Trophoblast cell (in vitro differentiated cells and primary cell): ENCODE data around the gene SP6.
A peak's percentile ranks its signal among the peaks of the same experiment; 100 is the strongest.

Experiments
- DNase-seq, 2 donors: peaks; one replicate each; pipeline ENCODE4 v3.0.0-alpha.2; 2016
- H2AFZ ChIP-seq: 2 replicates; pipeline ENCODE4 v1.6.1; 2013; ENCODE audit warnings: low read length, moderate library complexity, mild to moderate bottlenecking; ENCODE audit not compliant: insufficient read depth, poor library complexity
- H2AK5ac ChIP-seq: 2 replicates; pipeline ENCODE4 v1.6.1; 2013; ENCODE audit warnings: mild to moderate bottlenecking, low read length
- H2BK120ac ChIP-seq: 2 replicates; pipeline ENCODE4 v1.6.1; 2013; ENCODE audit warnings: low read length, mild to moderate bottlenecking, moderate library complexity; ENCODE audit not compliant: insufficient read depth, poor library complexity
- H2BK12ac ChIP-seq: 2 replicates; pipeline ENCODE4 v1.6.1; 2013; ENCODE audit warnings: mild to moderate bottlenecking, low read length, moderate library complexity
- H2BK5ac ChIP-seq: 2 replicates; pipeline ENCODE4 v1.6.1; 2013; ENCODE audit warnings: low read length, low read depth, moderate library complexity, mild to moderate bottlenecking; ENCODE audit not compliant: poor library complexity
- H3K14ac ChIP-seq: 2 replicates; pipeline ENCODE4 v1.6.1; 2013; ENCODE audit warnings: mild to moderate bottlenecking, low read length
- H3K18ac ChIP-seq: 2 replicates; pipeline ENCODE4 v1.6.1; 2013; ENCODE audit warnings: mild to moderate bottlenecking, low read length
- H3K23ac ChIP-seq: 2 replicates; pipeline ENCODE4 v1.6.1; 2013; ENCODE audit warnings: low read length
- H3K27ac ChIP-seq: 2 replicates; pipeline ENCODE4 v1.5.1; 2013; ENCODE audit warnings: low read depth, mild to moderate bottlenecking, inconsistent platforms, low read length, moderate library complexity
- H3K27me3 ChIP-seq: 2 replicates; pipeline ENCODE4 v1.6.1; 2013; ENCODE audit warnings: inconsistent platforms, mild to moderate bottlenecking, low read length, moderate library complexity; ENCODE audit not compliant: insufficient read depth
- H3K36me3 ChIP-seq, 2 experiments: 1 replicate in 1 of 2; 2 replicates in 1 of 2; pipeline ENCODE4 v1.6.1; 2013; ENCODE audit warnings: low read length in 2 of 2, mild to moderate bottlenecking in 2 of 2, moderate library complexity in 1 of 2; ENCODE audit not compliant: insufficient read depth in 2 of 2, control insufficient read depth in 1 of 2
- H3K4ac ChIP-seq: 2 replicates; pipeline ENCODE4 v1.6.1; 2013; ENCODE audit warnings: low read depth, mild to moderate bottlenecking, low read length, moderate library complexity
- H3K4me1 ChIP-seq, 2 experiments: 1 replicate in 1 of 2; 2 replicates in 1 of 2; pipeline ENCODE4 v1.6.1; 2013; ENCODE audit warnings: low read length in 2 of 2, mild to moderate bottlenecking in 2 of 2, moderate library complexity in 1 of 2; ENCODE audit not compliant: insufficient read depth in 2 of 2, control insufficient read depth in 1 of 2
- H3K4me2 ChIP-seq: 2 replicates; pipeline ENCODE4 v1.6.1; 2013; ENCODE audit warnings: inconsistent platforms, mild to moderate bottlenecking, low read length, moderate library complexity
- H3K4me3 ChIP-seq: 2 replicates; pipeline ENCODE4 v1.5.1; 2013; ENCODE audit warnings: mild to moderate bottlenecking, low read depth, low read length, inconsistent platforms
- H3K79me1 ChIP-seq: one replicate; pipeline ENCODE4 v1.6.1; 2013; ENCODE audit warnings: low read length
- H3K79me2 ChIP-seq: 2 replicates; pipeline ENCODE4 v1.6.1; 2013; ENCODE audit warnings: low read length, mild to moderate bottlenecking; ENCODE audit not compliant: control insufficient read depth, insufficient read depth, poor library complexity
- H3K9ac ChIP-seq: 2 replicates; pipeline ENCODE4 v1.6.1; 2013; ENCODE audit warnings: mild to moderate bottlenecking, low read length
- H3K9me3 ChIP-seq: 2 replicates; pipeline ENCODE4 v1.6.1; 2013; ENCODE audit warnings: low read depth, mild to moderate bottlenecking, control low read depth, inconsistent platforms, low read length; ENCODE audit not compliant: insufficient read depth
- H4K12ac ChIP-seq: 2 replicates; pipeline ENCODE4 v1.6.1; 2013; ENCODE audit warnings: low read depth, mild to moderate bottlenecking, low read length, moderate library complexity
- H4K8ac ChIP-seq: 2 replicates; pipeline ENCODE4 v1.6.1; 2013; ENCODE audit warnings: low read depth, mild to moderate bottlenecking, low read length, moderate library complexity
- H4K91ac ChIP-seq: one replicate; pipeline ENCODE4 v1.6.1; 2013; ENCODE audit warnings: low read depth, mild to moderate bottlenecking, low read length, moderate library complexity
- WGBS: extraction: QIAGEN DNeasy Blood & Tissue Kit; methylation state at CpG from one replicate; pipeline ENCODE4 v1.1.7; 2013; ENCODE audit warnings: missing lambda C conversion rate; ENCODE audit not compliant: insufficient read length, insufficient coverage; ENCODE audit errors: extremely low coverage; 5-methylcytosine and 5-hydroxymethylcytosine counted together

The SP6 gene

DNA sequence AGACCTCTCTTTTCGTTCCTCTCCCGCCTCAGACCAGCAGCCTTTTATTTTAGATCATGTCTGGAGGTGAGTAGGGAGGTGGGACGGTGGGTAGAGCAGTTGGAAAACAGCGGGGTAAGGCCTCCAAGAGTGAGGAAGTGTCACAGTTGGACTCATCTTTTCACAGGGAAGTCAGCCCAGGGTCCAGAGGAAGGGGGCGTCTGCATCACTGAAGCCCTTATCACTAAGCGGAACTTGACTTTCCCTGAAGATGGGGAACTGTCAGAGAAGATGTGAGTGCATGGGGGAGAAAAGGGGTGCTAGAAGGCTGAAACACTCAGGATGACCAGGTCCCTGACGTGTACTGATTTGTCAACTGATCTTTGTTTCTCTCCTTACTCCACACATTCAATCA lies 19.0 kb downstream of the SP6 start:
- Histone ChIP-seq H3K9me3 (no peaks in the 10 kb centered on the region), H3K79me1 (peaks cover 3% of the 10 kb centered on the region), H3K36me3 (peaks cover 23 to 27% of the 10 kb centered on the region in 2 experiments), H3K9ac (no peak overlapping the region), H4K8ac (no peak overlapping the region), H2AFZ (no peak overlapping the region), H2BK5ac (no peak overlapping the region), H3K27me3 (no peaks in the 10 kb centered on the region), H3K4me3 (no peak overlapping the region), H3K18ac (no peak overlapping the region), H3K23ac (no peak overlapping the region), H3K79me2 (no peaks in the 10 kb centered on the region), H4K12ac (no peak overlapping the region), H3K4ac (no peak overlapping the region), H2BK120ac (no peak overlapping the region), H3K4me2 (peak overlapping the region; percentile 69), H4K91ac (no peak overlapping the region), H3K14ac (no peak overlapping the region), H3K4me1 (peaks cover 8% of the 10 kb centered on the region in 2 experiments), H2BK12ac (no peak overlapping the region), H3K27ac (no peak overlapping the region), H2AK5ac (no peak overlapping the region)
- no peak for DNase-seq
- no CpG with 5 or more reads among the region's 7 CpGs for WGBS

GRCh38 chr17:47831003-47831933 lies 19.7 kb downstream of the SP6 start, which contains the start of the genes LRRC46 and MRPL10:
Gene LRRC46 (plus strand): TSS chr17:47831670. CDS start chr17:47831990, 320 bp downstream.
Gene MRPL10 (minus strand): TSS chr17:47831541. CDS start chr17:47831511, 30 bp downstream.
- Histone ChIP-seq H4K12ac (peak within 1 kb of the TSS; percentile 71), H3K79me1 (peaks cover 3% of the 10 kb centered on the region), H2BK5ac (no peak within 1 kb of the TSS), H3K9me3 (no peaks in the 10 kb centered on the region), H3K4ac (peak within 1 kb of the TSS; percentile 35), H3K27me3 (no peaks in the 10 kb centered on the region), H2BK12ac (no peak within 1 kb of the TSS), H3K4me2 (peak within 1 kb of the TSS; percentile 69), H3K14ac (peak within 1 kb of the TSS; percentile 73), H3K9ac (peak within 1 kb of the TSS; percentile 96), H4K91ac (peak within 1 kb of the TSS; percentile 47), H4K8ac (peak within 1 kb of the TSS; percentile 92), H2AFZ (peak within 1 kb of the TSS; percentile 80), H3K18ac (peak within 1 kb of the TSS; percentile 80), H3K4me3 (peak within 1 kb of the TSS; percentile 96), H3K4me1 (peaks cover 8% of the 10 kb centered on the region in 2 experiments), H2AK5ac (peak within 1 kb of the TSS; percentile 11), H2BK120ac (peak within 1 kb of the TSS; percentile 49), H3K36me3 (peaks cover 23 to 27% of the 10 kb centered on the region in 2 experiments), H3K23ac (no peak within 1 kb of the TSS), H3K79me2 (no peaks in the 10 kb centered on the region), H3K27ac (no peak within 1 kb of the TSS)
- no CpG with 5 or more reads among the region's 42 CpGs for WGBS
- peak; percentile 81 to 86 for DNase-seq

DNA sequence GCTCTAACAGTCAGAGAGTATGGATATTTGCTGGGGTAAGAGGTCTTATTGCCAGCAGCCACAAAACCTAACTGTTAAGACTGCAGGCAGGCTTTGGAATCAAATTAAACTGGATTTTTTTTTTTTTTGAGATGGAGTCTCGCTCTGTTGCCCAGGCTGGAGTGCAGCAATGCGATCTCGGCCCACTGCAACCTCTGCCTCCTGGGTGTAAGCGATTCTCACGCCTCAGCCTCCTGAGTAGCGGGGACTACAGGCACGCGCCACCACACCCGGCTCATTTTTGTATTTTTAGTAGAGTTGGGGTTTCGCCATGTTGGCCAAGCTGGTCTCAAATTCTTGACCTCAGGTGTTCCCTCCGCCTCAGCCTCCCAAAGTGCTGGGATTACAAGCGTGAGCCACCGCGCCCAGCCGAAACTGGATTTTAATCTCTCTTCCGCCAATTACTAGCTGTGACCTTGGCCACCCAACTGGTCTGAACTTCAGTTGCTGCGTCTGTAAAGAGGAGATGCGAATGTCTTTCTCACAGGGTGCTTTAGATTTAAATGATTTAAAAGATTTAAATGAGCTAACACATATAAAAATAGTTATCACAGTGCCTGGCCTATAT lies 20.5 kb downstream of the SP6 start:
- no peak overlapping the region for H3K14ac ChIP-seq
- no peaks in the 10 kb centered on the region for H3K27me3 ChIP-seq
- H3K9ac ChIP-seq = no peak overlapping the region
- H3K4ac ChIP-seq = no peak overlapping the region
- peak overlapping the region; percentile 59 for H3K4me2 ChIP-seq
- H3K23ac ChIP-seq = no peak overlapping the region
- no peak overlapping the region for H3K27ac ChIP-seq
- no peak overlapping the region for H3K4me3 ChIP-seq
- no peak overlapping the region for H2BK12ac ChIP-seq
- no peaks in the 10 kb centered on the region for H3K79me2 ChIP-seq
- H2BK120ac ChIP-seq = no peak overlapping the region
- H4K91ac ChIP-seq = no peak overlapping the region
- H2AK5ac ChIP-seq = no peak overlapping the region
- no peaks in the 10 kb centered on the region for H3K9me3 ChIP-seq
- H3K18ac ChIP-seq = no peak overlapping the region
- no peak overlapping the region for H4K12ac ChIP-seq
- no CpG with 5 or more reads among the region's 18 CpGs for WGBS
- DNase-seq = no peak
- no peak overlapping the region for H2AFZ ChIP-seq
- H3K79me1 ChIP-seq = peaks cover 3% of the 10 kb centered on the region
- peaks cover 8% of the 10 kb centered on the region in 2 experiments for H3K4me1 ChIP-seq
- no peak overlapping the region for H4K8ac ChIP-seq
- no peak overlapping the region for H2BK5ac ChIP-seq
- H3K36me3 ChIP-seq = peaks cover 19 to 22% of the 10 kb centered on the region in 2 experiments

GRCh38 chr17:47829870-47830269 lies 21.1 kb downstream of the SP6 start:
- Histone ChIP-seq H4K12ac (no peak overlapping the region), H4K8ac (no peak overlapping the region), H2BK5ac (no peak overlapping the region), H3K27me3 (no peaks in the 10 kb centered on the region), H2AFZ (no peak overlapping the region), H4K91ac (no peak overlapping the region), H3K9me3 (no peaks in the 10 kb centered on the region), H3K36me3 (peaks cover 19 to 24% of the 10 kb centered on the region in 2 experiments), H3K4me2 (no peak overlapping the region), H3K4ac (no peak overlapping the region), H3K4me1 (peaks cover 8% of the 10 kb centered on the region in 2 experiments), H3K27ac (no peak overlapping the region), H2BK120ac (no peak overlapping the region), H3K79me1 (peaks cover 3% of the 10 kb centered on the region), H3K14ac (no peak overlapping the region), H3K4me3 (no peak overlapping the region), H2BK12ac (no peak overlapping the region), H3K23ac (no peak overlapping the region), H3K18ac (no peak overlapping the region), H2AK5ac (no peak overlapping the region), H3K9ac (no peak overlapping the region), H3K79me2 (no peaks in the 10 kb centered on the region)
- no peak for DNase-seq
- no CpG with 5 or more reads among the region's 3 CpGs for WGBS
